HepG2 (cell line): ENCODE results near the gene WDR27. TPM values are rescaled to one million over a fixed set of nuclear protein-coding genes. Genes with fewer than 3 reads are reported as not detected.
A peak's percentile ranks its signal among the peaks of the same experiment; 100 is the strongest.

Experiments used
- BCL3 ChIP-seq: sonication (generic); formaldehyde crosslinking; IDR thresholded peaks from 2 replicates; pipeline ENCODE4 v1.5.1; 2020; ENCODE audit warnings: mild to moderate bottlenecking, missing genetic modification reagents, moderate library complexity
- CEBPZ ChIP-seq: IDR thresholded peaks from 2 replicates; pipeline ENCODE4 v1.6.1; 2012; ENCODE audit warnings: low read length, improper control_type of control experiment
- GLI4 ChIP-seq: sonication (generic); formaldehyde crosslinking; IDR thresholded peaks from 2 replicates; pipeline ENCODE4 v1.5.1; 2020; ENCODE audit warnings: missing genetic modification reagents, mild to moderate bottlenecking, moderate library complexity, borderline replicate concordance
- HES4 ChIP-seq: sonication (generic); formaldehyde crosslinking; IDR thresholded peaks from 2 replicates; pipeline ENCODE4 v1.9.0; 2021; ENCODE audit warnings: mild to moderate bottlenecking, missing genetic modification reagents, borderline replicate concordance
- HNF1A ChIP-seq, 2 experiments: sonication (generic) in 1 of 2; formaldehyde crosslinking in 1 of 2; IDR thresholded peaks; 2 replicates each; pipeline versions ENCODE4 v1.4.0 to v1.6.1; 2016 to 2020; ENCODE audit warnings: borderline replicate concordance in 1 of 2, low read depth in 1 of 2, mild to moderate bottlenecking in 1 of 2, missing genetic modification reagents in 1 of 2
- MYC ChIP-seq: sonication (generic); formaldehyde crosslinking; IDR thresholded peaks from 2 replicates; pipeline ENCODE4 v1.9.0; 2021; ENCODE audit warnings: missing genetic modification reagents, borderline replicate concordance
- YY1 ChIP-seq: IDR thresholded peaks from 2 replicates; pipeline ENCODE4 v1.6.1; 2011; ENCODE audit warnings: low read length, low read depth, moderate library complexity, mild to moderate bottlenecking; ENCODE audit not compliant: insufficient read depth, insufficient replicate concordance
- ZBTB49 ChIP-seq: sonication (generic); formaldehyde crosslinking; IDR thresholded peaks from 2 replicates; pipeline ENCODE4 v1.4.0; 2020; ENCODE audit warnings: missing genetic modification reagents, borderline replicate concordance
- ZNF317 ChIP-seq: sonication (generic); formaldehyde crosslinking; IDR thresholded peaks from 2 replicates; pipeline ENCODE4 v1.5.0; 2020; ENCODE audit warnings: mild to moderate bottlenecking, missing genetic modification reagents
- ZNF512 ChIP-seq: sonication (generic); formaldehyde crosslinking; IDR thresholded peaks from 2 replicates; pipeline ENCODE4 v1.4.0; 2020; ENCODE audit warnings: mild to moderate bottlenecking, missing genetic modification reagents
- ZNF724P ChIP-seq: sonication (generic); formaldehyde crosslinking; IDR thresholded peaks from 2 replicates; pipeline ENCODE4 v1.8.0; 2022; ENCODE audit warnings: missing genetic modification reagents, borderline replicate concordance
- ZNF879 ChIP-seq: sonication (generic); formaldehyde crosslinking; IDR thresholded peaks from 2 replicates; pipeline ENCODE4 v1.8.1; 2023; ENCODE audit warnings: missing genetic modification reagents
- polyA plus RNA-seq, 8 experiments: library from polyadenylated mRNA; depleted of rRNA in 3 of 8; stranded (reverse) in 7 of 8; unstranded in 1 of 8; fragments of >200 nt; fragmentation: Illumina TruSeq in 4 of 8; extraction: Trizol in 4 of 8; gene quantifications; 2 replicates each; pipeline versions ENCODE4 v1.2.1 to v1.2.3, GENCODE V29; 2011 to 2016; ENCODE audit warnings: low read depth in 4 of 8, missing spikeins in 1 of 8, mixed read lengths in 1 of 8; ENCODE audit not compliant: insufficient read depth in 1 of 8
- total RNA-seq, 5 experiments: library from RNA; depleted of rRNA; stranded (reverse); fragments of >200 nt; fragmentation: Illumina TruSeq; extraction: Trizol; gene quantifications; 2 replicates each; pipeline ENCODE4 v1.2.3, GENCODE V29; 2016; ENCODE audit warnings: low read depth in 1 of 5

The WDR27 gene
- total and polyA plus RNA-seq, 2 of the 13 experiments (the other 11 are each of a cell fraction or from before 2014, with no cell fraction given): 34.1 to 80.3 TPM

DNA sequence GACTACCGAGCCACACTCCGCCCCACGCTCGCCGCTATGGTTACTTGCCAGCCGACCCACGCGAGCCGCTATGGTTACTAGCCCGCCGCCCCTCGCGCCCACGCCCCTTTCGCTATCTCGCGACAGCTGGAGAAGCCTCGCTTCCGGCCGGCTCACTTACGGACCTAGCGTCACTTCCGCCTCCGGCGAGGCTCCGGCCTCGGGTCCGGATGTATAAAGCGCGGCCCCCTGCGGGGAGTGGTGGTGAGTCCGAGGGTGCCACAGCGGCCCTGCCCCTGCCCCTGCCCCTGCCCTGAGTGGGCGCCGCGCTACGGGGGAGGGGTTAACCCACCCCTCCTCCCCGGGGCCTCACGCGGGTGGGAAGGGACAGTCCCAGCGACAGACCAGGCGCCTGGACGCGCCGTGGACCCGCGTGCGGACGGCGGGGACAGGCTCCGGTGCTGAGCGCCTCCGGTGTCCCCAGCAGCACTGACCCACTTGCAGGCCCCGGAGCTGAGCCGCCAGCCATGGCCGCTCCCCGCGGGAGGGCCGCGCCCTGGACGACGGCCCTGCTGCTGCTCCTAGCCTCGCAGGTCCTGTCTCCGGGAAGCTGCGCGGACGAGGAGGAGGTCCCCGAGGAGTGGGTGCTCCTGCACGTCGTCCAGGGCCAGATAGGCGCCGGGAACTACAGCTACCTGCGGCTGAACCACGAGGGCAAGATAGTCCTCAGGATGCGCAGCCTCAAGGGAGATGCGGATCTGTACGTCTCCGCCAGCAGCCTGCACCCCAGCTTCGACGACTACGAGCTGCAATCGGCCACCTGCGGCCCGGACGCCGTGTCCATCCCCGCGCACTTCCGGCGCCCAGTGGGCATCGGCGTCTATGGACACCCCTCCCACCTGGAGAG, at the start of gene WDR27, which contains the start of gene C6orf120 (continued):
- TF ChIP-seq ZBTB49 (CRISPR knock-in tag) (peak; percentile 75; the same call in 1 of the 2 replicates), ZNF724P (CRISPR knock-in tag) (peak; percentile 87; the same call in 1 of the 2 replicates), ZNF317 (peak; percentile 79), HES4 (CRISPR knock-in tag) (no peak), MYC (CRISPR knock-in tag) (peak; percentile 90), GLI4 (peak; percentile 65; the same call in 1 of the 2 replicates), ZNF512 (CRISPR knock-in tag) (peak; percentile 14; the same call in 1 of the 2 replicates), YY1 (peak; percentile 65), CEBPZ (no peak), ZNF879 (CRISPR knock-in tag) (peak; percentile 97), BCL3 (CRISPR knock-in tag) (peak; percentile 84; the same call in 1 of the 2 replicates), HNF1A (IDR thresholded peaks at IDR 0.05; ENCODE audit: low read depth) (no peak), HNF1A (CRISPR knock-in tag; IDR thresholded peaks at IDR 0.05; ENCODE audit: borderline replicate concordance) (peak; percentile 73)
